GM18517 (cell line): Measurements from ENCODE around the gene CMPK2.
"Not testable (repeated sequence)": the region's sequence is repeated elsewhere in the genome, so short reads cannot be mapped to it uniquely, and the experiment has no call there.

Experiments used
- ATAC-seq: cut with Tn5 transposase; IDR thresholded peaks from one replicate; pipeline ENCODE4 v1.9.1; 2021; ENCODE audit warnings: mild to moderate bottlenecking, moderate library complexity; ENCODE audit not compliant: unreplicated experiment

CMPK2 gene

DNA sequence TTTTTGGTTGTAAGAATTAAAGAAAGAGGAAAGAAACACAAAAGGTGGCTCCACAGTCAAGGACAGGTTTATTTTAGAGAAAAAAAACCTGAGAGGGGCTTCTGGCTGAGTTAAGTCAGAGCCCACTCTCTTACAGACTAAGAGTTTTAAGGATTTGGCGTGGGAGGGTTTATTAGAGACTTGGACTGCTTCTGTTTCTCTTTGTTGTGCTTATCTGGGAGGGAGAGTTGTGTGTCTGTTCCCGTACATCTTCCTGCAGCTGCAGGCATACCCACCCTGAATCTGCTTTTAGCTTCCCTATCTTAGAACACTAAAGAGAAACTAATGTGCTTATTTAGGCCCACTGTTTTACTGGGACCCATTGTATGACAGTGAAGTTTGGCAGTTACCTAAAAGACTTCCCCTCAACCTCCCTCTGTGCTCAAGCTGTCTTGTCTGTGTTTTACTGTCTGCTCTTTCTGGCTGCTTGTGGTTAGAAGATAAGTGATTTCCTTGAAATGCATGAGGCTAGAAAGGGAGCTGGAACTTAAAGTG lies 14.6 kb upstream of the CMPK2 start:
- no peak for ATAC-seq

GRCh38 chr2:6879011-6879410 lies 13.3 kb upstream of the CMPK2 start:
- no peak for ATAC-seq

- ATAC-seq, result no peak
Observed at GRCh38 chr2:6878549-6878948, 12.8 kb upstream of the CMPK2 start.

GRCh38 chr2:6877402-6878304 lies 11.9 kb upstream of the CMPK2 start, which contains the start of gene RSAD2:
Gene RSAD2, plus strand, starts transcription at chr2:6877777. Its CDS starts 24 bp downstream, at chr2:6877801.
- peak; percentile 90 for ATAC-seq

DNA sequence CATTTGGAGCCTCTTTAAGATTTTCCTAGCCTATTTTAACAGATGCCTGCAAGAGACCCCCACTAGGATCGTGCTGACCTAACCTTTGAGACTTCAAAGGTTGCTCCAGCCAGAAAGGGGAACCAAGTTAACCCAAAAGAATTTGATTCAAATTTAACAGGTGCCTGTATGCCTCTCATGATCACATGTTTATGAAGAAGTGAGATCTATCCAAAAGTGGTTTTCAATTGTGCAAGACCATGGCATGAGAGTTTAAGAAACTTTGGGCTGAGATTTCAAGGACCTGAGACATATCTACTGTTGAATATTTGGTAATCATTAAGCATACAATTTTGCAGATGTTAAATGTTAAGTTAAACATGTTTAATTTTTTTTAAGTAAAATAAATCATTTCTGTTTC lies 10.6 kb upstream of the CMPK2 start:
- ATAC-seq, result no peak

GRCh38 chr2:6874032-6874431 lies 8.3 kb upstream of the CMPK2 start:
- no peak for ATAC-seq

- peak; percentile 80 for ATAC-seq
Observed at GRCh38 chr2:6872394-6872793, 6.7 kb upstream of the CMPK2 start.

DNA sequence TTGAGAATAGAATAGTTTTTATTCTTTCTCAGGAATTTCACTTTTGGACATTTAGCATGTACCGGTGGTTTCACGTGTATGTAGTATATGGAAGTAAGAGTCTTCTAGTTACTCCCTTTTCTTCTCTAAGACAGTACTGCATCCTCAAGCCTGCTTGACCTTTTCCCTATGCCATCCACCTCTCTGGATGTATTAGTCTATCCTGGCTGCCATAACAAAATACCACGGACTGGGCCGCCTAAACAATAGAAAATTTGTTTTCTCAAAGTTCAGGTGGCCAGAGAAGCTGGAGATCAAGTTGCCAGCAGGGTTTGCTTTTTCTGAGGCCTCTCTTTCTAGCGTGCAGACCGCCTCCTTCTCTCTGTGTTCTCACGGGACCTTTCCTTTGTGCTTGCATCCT lies 1.3 kb upstream of the CMPK2 start:
- no peak for ATAC-seq

DNA sequence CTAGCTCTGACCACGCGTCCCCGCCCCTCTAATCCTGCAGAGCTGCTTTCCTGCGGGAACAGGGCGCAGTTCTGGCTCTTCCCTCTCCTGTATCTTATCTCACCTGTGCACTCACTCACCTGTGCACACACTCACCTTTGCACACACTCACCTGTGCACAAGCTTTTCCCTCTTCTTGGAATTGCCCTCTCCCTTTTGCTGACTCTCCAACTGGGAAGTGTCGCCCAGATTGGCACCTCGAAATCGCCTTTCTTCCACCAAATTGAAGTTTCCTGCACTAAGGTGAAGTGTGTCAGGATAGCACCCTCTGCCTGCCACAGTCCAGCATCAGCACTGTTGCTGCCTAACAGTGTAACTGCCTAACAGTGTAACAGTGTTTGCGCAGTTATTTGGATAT lies 566 bp upstream of the CMPK2 start:
- ATAC-seq, result peak; percentile 41

DNA sequence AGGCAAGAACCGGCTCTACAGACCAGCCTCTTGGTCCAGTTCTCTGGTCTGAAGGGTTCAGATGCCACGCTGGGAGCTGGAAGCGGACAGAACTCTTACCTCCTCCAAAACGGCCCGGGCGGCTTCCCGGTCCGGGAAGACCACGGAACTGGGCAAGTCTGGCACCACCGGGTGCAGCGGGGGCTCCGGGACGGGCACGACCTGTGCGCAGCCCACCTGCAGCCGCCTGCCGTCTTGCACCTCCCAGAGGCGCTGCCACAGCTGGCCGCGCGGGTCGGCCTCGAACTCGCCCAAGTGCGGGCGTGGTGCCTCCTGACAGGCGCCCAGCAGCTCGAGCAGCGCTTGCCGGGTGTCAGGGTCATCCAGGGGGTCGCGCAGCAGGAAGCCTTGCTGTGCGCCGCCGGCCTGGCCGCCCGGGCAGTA lies 773 bp downstream of the CMPK2 start:
- peak; percentile 30 for ATAC-seq

- no peak for ATAC-seq
Observed at GRCh38 chr2:6864231-6864754, 1.4 kb downstream of the CMPK2 start.

DNA sequence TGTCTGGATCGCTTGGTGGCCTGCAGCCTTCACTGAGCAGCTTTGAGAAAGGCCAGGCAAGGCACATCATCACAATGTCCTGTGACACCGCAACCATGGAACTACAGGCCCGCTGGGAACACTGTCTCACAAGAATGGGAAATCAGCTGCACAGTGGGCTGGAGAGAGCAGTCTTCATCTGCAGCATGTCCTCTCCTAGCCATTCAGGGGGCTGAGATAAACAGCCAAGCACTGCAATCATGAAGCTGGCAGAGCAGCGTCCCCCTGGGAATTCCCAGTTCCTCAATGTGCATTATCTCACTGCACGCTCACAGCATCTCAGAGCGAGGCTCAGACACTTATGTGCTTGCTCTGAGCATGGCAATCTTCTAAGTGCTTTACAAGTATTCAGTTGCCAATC lies 1.9 kb downstream of the CMPK2 start:
- ATAC-seq, result no peak

DNA sequence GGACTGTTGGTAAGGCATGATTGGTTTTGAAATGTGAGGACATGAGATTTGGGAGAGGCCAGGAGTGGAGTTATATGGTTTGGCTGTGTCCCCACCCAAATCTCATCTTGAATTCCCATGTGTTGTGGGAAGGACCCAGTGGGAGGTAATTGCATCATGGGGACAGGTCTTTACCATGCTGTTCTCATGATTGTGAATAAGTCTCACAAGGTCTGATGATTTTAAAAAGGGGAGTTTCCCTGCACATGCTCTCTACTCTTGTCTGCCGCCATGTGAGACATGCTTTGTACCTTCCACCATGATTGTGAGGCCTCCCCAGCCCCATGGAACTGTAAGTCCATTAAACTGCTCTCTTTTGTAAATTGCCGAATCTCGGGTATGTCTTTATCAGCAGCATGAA lies 5.4 kb downstream of the CMPK2 start:
- ATAC-seq, result no peak

DNA sequence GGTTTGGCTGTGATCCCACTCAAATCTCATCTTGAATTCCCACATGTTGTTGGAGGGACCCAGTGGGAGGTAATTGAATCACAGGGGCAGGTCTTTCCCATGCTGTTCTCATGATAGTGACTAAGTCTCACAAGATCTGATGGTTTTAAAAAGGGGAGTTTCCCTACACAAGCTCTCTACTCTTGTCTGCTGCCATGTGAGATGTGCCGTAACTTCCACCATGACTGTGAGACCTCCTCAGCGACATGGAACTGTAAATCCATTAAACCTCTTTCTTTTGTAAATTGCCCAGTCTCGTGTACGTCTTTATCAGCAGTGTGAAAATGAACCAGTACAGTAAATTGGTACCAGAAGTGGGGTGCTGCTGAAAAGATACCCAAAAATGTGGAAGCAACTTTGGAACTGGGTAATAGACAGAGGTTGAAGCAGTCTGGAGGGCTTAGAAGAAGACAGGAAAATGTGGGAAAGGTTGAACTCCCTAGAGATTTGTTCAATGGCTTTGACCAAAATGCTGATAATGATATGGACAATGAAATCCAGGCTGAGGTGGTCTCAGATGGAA lies 7.2 kb downstream of the CMPK2 start:
- not testable (repeated sequence) for ATAC-seq

DNA sequence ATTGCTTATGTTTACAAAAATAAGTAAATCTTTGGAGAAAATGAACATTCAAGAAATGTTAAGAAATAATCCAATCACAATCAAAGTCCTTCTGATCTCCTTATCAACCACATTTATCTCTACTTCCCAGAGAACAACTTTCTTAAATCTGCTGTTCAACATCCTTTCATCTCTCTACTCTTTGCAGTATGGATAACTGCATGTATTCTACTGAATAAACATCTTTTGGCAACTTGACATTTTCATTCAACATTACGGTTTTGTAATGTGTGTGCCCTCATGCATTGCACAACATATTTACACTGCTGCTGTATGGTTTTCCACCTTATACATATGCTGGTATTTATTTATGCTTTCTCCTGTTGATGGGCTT lies 9.2 kb downstream of the CMPK2 start:
- no peak for ATAC-seq

GRCh38 chr2:6855860-6856547 lies 9.7 kb downstream of the CMPK2 start:
- ATAC-seq, result no peak

- ATAC-seq, result no peak
Observed at GRCh38 chr2:6854416-6854815, 11.3 kb downstream of the CMPK2 start.

DNA sequence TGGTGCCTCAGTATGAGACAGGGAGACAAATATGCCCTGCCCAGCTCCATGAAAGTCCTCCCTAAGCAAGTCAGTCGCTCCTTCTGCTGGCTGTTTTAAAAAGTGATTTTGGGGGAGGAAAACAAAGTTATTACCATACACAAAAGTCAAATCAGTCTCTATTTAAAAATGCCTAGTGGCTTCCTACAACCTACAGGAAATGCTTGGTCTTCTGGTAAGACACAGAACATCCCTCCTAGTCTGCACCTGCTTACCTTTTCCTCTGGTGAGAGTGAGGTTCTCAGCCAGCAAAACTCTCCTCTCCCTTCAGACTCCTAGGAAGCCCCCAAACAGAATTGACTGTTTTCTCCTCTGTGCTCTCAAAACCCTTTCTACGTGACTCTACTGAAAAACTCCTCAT lies 13.5 kb downstream of the CMPK2 start:
- no peak for ATAC-seq

DNA sequence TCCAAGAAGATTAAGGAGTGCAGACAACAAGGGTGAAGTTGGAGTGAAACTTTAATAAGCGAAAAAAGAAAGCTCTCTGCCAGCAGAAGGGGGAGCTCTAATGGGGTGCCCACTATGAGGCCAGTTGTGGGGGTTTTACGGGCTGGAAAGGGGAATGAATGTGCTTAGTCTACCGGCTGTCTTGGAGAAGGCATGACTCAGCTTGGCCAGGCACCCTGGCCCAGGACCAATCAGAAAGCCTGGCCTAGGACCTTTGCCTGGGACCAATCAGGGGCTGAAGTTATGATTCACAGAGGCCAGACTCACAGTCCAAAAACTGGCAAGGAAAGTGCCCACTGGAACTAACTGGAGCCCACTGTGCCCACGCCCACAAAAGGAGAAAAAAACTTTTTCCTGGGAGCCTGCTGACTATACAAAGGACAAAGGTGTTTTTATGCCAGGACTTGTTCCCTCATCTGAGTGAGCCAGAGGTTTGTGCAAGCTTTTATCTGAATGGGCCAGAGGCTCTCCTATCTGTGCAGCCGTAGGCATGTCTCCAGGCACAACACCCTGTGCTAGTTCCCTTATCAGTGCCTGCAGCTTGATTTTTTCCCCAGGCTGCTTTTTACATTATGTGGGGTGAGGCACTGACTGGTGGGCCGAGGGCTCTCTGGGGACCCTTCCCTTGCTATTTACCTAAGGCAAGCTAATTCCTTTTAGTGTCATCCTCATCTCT lies 18.6 kb downstream of the CMPK2 start:
- ATAC-seq, result no peak

DNA sequence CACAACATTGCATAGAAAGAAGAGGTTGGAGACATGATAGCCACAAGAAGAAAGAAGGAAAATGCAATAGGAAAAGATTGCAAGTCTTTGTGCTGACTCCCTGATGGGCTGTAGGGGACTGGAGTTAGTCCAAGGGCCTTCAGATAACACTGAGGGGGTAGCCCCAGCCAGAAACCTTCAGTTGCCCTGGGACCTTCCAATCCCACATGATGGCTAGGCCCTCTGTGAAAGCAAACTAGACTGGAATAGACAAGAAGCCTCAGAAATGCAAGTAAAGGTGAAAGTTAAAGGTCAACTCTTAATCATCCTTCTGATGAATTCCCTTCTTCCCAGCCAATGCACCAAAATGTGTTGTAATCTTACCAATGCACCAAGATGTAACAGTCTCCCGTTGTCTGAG lies 19.2 kb downstream of the CMPK2 start:
- no peak for ATAC-seq

DNA sequence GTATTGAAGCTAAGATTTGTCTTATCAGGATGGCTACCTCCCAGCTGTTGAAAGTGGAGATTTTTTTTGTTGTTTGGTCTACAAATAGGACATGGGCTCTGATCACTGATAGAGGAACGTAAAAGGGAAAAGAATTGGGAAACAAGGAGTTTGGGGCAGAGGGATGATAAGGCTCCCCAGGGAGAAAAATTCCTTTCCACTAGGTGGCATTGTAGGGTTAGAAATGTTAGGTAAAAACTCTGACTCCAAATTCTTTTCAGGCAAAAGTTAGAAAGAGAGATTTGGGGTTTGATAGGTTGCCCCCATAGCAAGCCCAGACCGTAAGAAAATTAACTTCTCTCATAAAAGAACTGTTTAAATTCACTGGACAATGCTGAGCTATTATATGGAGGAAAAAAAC lies 19.8 kb downstream of the CMPK2 start:
- ATAC-seq, result no peak
